ENCODE data around the gene BCAS4.

Gene BCAS4

DNA sequence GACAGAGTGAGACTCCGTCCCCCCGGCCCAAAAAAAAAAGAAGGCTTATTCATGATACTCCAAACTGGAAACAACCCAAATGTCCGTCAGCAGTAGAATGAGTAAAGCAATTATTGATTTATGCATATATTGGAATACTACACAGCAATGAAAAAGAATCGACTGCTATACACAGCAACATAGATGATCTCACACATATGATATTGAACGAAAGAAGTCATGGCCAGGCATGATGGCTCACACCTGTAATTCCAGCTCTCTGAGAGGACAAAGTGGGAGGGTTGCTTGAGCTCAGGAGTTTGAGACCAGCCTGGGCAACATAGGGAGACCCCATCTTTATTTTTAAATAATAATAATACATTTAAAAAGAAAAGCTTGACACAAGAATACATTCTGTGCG lies 28.5 kb downstream of the BCAS4 start:
- DNase-seq (ENCODE audit: low spot score): no peak

DNA sequence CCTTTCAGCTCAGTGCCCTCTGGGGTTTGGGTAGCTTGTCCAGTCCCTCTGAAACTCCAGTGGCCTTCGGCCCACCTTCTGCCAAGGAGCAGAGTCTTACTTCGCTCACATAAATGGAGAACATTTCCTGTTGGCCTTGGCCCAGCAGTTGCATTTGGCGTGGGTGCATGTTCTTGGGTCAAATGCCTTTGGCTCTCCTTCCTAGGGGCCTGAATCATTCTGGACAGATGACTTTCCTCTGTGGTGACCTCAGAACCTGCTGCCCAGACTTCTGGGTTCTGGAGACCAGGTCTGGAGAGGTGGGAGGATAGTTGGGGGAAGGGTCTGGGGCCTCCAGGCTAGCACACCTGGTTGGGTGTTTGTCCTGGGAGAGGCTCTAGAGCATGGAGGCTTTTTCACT lies 29.3 kb downstream of the BCAS4 start:
- DNase-seq (ENCODE audit: low spot score): no peak

DNA sequence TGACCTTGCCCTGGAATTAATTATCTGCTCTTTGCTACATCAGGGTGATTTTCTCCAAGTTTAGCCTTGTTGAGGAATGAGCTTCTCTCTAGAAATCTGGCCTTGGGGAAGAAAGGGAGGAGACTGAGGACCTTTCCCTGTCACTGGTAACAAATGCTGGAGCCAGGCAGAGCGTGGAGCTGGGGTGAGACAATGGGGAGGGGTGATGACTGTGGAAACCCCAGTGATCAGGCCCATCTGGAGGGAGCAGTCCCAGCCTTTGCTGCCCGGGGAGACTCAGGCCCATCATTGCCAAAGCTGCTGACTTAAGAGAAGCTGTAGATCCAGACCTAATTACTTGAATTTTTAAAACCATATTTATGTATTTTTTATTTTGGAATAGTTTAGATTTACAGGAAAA lies 31.3 kb downstream of the BCAS4 start:
- no peak for DNase-seq (ENCODE audit: low spot score)

DNA sequence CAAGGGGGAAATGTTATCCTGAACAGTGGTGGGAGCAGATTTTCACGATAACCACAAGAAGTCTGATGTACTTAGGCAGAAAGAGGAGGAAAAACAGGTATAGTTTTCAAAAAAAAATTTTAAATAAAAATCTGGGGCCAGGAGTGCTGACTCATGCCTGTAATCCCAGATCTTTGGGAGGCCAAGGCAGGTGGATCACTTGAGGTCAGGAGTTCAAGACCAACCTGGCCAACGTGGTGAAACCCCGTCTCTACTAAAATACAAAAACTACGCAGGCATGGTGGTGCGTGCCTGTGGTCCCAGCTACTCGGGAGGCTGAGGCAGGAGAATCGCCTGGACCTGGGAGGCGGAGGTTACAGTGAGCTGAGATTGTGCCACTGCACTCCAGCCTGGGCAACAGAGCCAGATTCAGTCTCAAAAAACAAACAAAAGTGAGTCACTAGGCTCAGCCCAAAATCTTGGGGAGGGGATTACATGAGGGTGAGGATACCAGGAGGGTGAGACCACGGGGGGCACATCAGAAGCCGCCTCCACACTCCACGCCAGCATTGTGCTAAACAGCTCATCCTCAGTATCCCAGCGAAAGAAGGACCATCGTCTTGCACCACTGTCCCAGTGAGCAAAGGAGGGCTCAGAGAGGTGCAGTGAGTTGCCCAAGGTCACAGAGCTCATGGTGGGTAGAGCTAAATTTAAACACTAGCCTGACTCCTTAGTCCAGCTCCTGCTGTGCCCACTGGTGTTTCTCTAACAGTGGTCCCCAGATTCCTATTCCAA lies 33.7 kb downstream of the BCAS4 start:
- no peak for DNase-seq (ENCODE audit: low spot score)

DNA sequence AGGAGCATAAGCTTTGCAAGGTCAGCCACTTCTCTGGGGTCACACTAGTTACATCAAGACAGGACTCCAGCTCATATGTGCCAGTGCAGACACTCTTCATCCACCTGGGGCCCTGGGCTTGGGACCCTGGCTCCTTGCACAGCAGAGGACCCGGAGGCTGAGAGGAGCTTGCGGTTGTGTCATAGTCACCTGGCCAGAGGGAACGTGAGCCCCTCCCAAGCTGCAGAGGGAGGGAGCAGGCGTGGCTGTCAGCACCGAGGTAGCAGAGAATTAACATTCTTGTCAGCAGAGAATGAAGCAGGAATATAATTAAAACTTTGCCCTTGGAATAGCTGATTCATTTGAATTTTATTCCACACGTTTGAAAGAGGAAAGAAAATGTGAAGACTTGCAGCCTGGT lies 36.8 kb downstream of the BCAS4 start:
- DNase-seq (ENCODE audit: low spot score): no peak

DNA sequence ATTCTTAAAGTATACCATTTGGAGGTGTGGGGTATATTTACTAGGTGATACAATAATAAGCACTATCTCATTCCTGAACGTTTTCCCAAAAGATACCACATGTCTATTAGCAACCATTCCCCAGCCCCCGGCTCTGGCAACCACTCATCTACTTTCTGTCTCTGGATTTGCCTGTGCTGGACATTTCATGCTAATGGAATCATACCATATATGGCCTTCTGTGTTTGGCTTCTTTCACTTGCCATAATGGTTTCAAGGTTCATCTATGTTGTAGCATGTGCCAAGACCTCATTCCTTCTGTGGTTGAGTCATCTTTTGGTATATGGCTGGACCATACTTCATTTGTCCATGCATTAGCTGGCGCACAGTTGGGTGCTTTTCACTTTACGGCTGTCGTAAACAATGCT lies 39.7 kb downstream of the BCAS4 start:
- no peak for DNase-seq (ENCODE audit: low spot score)

DNA sequence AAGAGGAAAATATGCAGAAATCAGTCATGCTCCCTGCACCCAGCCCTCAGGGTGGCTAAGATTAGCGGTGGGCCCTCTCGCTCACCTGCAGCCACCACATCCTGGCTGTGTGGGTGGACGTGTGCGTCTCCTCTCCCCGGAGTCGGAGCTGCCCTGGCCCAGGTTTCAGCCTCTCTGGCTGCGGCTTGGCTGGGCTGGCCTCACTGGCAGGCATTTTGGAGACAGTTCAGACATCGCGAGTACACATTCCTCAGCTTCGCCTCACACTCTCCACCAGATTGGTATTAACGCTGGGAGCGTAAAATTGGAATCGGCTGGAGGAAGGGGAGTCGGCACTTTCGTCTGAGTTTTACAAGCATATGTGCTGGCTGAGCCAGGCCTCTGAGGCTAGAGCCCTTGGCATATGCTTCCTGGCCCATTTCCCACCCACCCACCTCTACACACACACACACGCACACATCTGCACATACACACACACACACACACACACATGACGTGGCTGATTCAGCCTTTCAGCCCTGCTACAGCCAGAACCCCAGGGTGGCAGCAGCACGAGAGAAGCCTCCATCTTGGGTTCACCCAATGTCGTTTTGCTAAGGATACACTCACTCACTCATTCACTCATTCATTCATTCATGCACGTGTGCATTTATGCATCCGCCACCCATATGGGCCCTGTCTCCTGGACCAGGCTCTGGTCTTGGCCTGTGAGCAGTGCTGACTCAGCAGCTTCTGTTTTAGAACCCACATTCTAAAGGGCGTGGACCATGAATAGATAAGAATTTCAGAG lies 42.9 kb downstream of the BCAS4 start:
- DNase-seq (ENCODE audit: low spot score): no peak

DNA sequence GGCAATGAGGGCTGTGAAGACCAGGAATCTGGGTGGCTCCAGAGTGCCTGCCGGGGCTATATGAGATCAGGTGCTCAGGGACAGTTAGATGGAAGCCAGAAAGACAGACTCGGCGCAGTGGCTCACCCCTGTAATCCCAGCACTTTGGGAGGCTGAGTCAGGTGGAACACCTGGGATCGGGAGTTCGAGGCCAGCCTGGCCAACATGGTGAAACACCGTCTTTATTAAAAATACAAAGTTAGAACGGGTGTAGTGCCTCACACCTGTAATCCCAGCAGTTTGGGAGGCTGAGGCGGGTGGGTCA lies 43.4 kb downstream of the BCAS4 start:
- no peak for DNase-seq (ENCODE audit: low spot score)

DNA sequence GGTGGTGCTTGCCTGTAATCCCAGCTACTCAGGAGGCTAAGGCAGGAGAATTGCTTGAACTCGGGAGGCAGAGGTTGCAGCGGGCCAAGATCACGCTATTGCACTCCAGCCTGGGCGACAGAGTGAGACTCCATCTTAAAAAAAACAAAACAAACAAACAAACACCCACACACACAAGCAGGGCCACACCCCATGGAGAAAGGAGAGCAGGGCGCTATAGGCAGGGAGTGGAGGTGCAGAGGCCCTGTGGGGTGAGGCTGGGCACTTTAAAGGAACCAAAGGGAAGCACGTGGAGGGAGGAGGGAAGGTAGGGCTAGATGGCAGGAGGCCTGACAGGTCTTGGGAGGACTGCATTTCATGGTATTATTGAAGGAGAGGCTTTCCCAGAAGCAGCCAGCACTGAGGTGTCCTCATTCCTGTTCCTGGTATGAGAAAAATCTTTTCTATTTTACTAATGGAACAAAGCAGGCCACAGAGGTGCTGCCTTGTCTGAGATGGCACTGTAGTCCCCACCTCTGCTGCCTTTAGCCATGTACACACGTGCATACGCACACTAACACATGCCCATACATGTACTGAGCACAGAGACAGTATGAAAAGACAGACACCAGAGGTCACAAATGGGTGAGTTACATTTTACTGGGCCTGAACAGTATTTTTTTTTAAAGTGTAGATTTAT lies 44.0 kb downstream of the BCAS4 start:
- DNase-seq (ENCODE audit: low spot score): no peak

DNA sequence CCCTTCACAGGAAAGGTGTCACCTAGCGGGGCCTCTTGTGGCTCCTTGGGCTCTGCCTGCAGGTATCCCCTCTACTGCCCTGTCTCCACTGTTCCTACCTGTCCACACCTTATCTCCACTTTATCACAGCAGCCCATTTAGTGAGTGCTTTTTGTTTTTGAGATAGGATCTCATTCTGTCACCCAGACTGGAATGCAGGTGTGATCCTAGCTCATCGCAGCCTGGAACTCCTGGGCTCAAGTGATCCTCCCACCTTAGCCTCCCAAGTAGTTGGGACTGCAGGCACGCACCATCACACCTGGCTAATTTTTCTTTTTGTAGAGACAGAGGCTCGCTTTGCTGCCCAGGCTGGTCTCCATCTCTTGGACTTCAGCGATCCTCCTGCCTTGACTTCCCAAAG lies 48.0 kb downstream of the BCAS4 start:
- DNase-seq (ENCODE audit: low spot score): no peak

DNA sequence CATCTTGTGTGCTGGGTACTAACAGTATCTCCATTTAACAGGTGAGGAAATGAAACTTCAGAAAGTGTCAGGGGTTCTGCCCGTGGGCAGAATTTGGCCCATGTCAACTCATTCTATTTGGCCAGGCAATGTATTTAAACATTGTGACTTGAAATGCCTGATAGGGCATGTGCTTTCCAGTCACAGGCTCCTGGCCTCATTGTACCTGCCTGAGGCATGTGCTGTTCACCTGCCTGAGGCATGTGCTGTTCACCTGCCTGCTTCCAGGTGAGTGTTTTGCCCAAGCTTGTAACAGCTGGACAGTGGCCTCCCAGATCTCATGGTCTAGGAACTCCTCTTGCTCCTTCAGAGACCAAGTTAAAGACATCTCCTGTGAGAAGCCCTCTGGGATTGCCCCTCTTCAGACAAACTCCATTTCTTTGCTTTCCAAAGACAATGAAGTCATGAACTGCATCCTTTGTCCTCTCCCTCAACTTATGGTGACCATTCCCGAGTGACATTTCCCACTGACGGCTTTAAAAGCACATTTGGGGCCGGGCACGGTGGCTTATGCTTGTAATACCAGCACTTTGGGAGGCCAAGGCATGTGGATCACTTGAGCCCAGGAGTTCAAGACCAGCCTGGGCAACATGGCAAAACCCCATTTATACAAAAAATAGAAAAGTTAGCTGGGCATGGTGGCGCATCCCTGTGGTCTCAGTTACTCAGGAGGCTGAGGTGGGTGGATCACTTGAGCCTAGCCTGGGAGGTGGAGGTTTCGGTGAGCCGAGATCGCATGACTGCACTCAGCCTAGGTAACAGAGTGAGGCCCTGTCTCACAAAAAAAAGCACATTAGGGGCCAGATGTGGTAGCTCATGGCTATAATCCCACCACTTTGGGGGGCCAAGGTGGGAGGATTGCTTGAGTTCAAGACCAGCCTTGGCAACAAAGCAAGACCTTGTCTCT lies 48.7 kb downstream of the BCAS4 start:
- DNase-seq (ENCODE audit: low spot score): no peak

DNA sequence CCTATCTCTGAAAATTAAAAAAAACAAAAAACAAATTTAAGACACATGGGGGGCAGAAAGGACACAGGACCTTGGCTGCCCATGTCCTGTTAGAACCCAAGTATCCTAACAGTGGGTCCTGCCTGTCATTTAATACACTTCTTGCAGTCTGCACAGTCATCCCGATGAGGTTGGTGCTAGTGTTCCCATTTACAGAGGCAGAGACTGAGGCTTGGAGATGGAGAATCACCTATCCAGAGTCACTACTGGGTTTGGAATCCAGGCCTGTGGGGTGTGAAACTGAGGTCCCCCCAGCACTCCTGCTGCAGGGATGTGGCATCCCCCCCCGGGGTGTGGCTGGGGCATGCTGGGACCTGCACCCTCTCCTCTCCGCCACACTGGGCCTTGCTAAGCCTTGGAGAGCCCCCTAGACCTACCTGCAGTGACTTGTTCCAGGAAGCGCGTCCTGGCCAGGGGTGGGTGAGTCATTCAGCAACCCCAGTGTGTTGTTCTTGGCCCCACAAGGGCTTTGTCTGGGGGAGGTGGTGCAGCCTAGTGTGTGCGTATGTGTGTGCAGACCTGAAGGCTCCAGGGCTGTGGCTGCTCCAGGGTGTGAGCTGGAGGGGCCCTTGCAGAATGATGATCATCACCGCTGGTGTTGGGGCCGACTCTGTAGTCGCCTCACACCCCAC lies 49.7 kb downstream of the BCAS4 start:
- DNase-seq (ENCODE audit: low spot score): no peak

DNA sequence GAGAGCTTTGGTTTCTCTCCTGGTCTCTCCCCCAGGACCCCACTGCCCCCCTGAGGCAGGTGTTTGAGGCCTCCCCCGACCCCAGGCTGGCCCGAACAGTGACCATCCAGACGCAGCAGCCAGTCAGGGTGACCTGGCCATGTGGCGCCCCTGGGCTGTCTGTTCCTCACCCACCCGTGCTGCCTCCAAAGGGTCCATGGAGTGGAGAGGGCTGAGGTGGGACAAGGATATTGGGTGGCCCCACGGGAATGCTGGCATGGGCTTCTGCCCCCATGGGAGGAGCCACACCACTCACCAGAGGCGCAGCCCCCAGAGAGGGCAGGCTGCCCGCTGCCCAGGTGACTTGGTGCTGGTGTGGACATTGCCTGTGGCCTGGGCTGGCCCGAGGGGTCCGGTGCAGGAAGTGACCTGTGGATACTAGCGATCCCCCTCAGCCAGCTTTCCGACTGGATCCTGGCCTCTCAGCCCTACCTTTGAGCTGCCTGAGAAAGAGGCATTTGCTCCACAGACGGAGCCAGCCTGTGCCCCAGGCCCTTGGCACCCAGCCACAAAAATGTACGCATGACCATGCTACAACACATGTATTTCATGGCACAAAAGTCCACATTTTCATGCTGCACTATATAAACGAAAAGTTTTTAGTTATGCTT lies 50.8 kb downstream of the BCAS4 start:
- DNase-seq (ENCODE audit: low spot score): no peak

DNA sequence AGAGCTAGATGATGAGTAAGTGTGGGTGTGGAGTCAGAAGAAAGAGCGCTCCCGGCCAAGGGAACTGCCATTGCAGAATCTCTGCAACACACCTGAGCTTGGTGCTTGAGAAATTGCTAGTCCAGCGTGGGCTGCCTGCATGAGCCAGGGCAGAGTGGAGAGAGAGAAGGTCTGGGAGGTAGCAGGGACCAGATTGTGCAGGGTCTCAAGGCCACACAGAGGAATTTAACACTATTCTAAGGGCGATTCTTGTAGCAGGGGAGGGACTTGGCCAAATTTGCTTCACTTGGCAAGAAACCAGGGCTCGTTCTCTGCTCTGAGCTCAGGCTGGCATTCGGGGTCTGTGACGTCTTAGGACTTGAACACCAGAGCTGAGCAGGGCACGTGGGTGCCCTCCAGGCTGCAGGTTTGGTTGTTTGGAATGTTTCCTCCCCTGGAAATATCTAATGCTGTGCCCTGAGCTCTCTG lies 53.5 kb downstream of the BCAS4 start:
- no peak for DNase-seq (ENCODE audit: low spot score)

DNA sequence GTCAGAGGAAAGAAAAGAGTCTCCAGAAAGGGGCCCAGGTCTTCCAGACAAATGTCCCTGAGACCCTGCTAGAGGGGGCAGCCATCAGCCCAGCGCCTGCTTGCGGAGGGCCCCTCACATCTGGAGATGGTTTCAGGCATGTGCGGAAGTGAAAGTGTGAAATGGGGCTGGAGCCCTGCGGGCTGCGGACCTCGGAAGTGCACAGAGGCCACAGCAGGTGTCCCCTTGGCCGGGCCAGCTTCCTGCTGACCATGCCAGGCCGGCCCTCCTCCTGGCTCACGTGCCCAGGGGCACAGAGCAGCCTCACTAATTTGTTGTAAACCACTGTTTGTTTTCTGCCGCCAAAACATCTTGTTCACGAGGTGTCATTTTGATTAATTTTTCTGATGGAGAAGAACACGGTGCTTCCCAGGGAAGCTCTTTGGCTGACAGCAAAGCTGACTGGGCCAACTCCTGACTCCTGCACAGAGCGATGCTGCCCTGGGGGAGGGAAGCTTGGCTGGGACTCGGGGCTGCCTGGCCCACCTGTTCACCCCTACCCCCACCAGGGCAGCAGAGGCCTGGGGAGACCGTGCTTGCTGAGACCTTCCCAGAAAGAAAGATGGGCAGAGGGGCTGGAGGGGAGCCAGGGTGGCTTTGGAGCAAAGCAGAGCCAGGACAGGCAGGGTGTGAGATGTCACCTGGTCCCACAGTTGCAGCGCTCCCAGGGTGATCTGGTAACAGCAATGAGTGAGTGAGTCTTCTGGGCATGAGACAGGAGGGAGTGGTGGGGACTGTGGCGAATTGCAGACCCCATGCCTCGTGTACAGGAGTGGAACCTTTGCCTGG lies 54.2 kb downstream of the BCAS4 start:
- peak; percentile 59 for DNase-seq (ENCODE audit: low spot score)

DNA sequence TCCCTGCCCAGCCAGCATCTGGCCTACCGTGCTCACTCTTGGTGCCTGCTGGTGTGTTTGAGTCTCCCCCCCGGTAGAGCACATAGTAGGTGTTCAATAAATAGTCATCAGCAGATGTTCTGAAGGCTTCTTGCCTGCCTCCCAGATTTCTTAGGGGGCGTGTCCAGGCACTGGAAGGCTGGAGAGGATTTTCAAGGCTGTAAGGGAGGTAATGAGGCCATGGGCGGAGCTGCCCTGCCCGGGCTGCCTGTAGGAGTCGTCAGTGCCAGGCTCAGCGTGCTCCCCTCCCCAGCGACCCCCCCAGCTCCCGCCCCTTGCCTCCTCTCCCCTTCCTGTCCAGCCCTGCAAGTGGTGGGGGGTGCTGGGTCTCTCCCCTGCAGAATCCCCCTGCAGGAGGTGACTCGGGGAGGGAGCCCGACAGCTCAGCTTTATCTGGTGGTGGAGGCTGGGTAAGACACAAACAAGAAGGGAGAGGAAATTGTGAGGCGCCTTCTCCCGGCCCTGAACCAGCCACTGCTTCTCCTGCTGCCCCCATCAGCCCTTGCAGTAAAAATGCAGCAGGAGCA lies 55.9 kb downstream of the BCAS4 start:
- DNase-seq (ENCODE audit: low spot score): peak; percentile 82

DNA sequence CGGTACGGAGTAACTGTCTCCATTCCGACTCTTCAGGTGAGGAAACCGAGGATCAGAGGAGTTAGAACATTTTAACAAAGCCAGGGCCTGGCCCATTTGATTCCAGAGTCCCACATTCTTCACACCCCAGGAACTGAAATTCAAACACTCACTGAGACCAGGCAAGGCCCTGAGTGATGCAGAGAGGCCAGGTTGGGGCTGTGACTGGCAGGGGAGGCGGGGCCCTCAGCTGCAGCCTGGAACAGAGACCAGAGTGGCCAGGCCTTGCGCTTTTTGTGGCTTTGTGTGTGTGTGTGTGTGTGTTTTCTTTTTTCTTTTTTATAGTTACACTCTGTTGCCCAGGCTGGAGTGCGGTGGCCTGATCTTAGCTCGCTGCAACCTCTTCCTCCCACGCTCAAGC lies 57.2 kb downstream of the BCAS4 start:
- no peak for DNase-seq (ENCODE audit: low spot score)

DNA sequence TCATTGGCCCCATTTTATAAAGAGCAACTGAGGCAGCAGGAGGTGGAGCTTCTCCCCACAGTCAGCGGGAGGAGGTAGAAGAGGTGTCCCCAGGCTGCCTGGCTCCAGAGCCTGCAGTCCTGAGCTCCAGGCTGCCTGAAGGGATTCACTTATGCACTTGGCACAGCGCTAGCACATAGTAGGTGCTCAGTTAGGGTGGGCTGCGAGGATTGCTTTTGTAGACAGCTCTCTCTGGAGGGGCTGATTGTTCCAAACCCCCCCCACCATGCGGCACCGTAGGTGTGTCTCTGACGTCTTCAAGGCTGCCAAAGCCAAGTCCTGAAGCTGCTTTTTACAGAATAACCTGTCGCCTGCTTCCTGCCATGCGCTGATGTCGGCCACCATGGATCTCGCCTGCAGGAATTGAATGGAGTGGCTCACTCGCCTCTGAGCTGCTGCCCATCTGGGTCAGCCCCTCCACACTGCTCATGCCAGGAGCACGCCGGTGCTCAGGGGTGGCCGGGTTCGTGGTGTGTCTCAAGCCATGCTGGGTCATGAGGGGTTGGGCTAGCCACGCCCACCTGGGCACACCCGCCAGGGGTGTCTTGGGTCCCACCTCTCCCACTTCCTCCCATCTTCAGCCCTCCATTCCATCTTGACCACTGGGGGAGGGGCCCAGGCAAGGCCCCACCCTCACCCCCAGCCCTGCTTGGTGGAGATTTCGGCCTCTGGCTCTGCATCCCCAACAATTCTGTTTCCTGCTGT lies 59.8 kb downstream of the BCAS4 start:
- DNase-seq (ENCODE audit: low spot score): no peak

Data from iPS-NIHi11 (cell line).